Spleen (tissue), 11 donors: ENCODE measurements around the gene MED25. TPM values are rescaled to one million over a fixed set of nuclear protein-coding genes. Genes with fewer than 3 reads are reported as not detected.

ENCODE experiments used
- DNase-seq: peaks from one replicate; pipeline ENCODE4 v3.0.0-alpha.2; 2020
- H3K27ac ChIP-seq, 8 donors: fragments of 200-600 bp; sonication (generic) in 7 of 8; 1 replicate in 4 of 8; 2 replicates in 4 of 8; pipeline versions ENCODE4 v1.5.0 to v1.8.0; 2016 to 2021; ENCODE audit warnings: inconsistent platforms in 4 of 8, mild to moderate bottlenecking in 4 of 8, moderate library complexity in 1 of 8
- H3K27me3 ChIP-seq, 7 donors: fragments of 200-600 bp; sonication (generic) in 6 of 7; replicated peaks in 1 of 7; 1 replicate in 4 of 7; 2 replicates in 3 of 7; pipeline versions ENCODE4 v1.5.0 to v1.8.0; 2016 to 2021; ENCODE audit warnings: inconsistent platforms in 3 of 7, mild to moderate bottlenecking in 1 of 7
- H3K36me3 ChIP-seq, 6 donors: fragments of 200-600 bp; sonication (generic) in 5 of 6; 1 replicate in 4 of 6; 2 replicates in 2 of 6; pipeline versions ENCODE4 v1.5.0 to v1.8.0; 2016 to 2021; ENCODE audit warnings: inconsistent platforms in 2 of 6
- H3K4me1 ChIP-seq, 6 donors: fragments of 200-600 bp; sonication (generic) in 5 of 6; 1 replicate in 3 of 6; 2 replicates in 3 of 6; pipeline versions ENCODE4 v1.5.0 to v1.8.0; 2016 to 2021; ENCODE audit warnings: inconsistent platforms in 3 of 6
- H3K4me3 ChIP-seq, 8 donors: fragments of 200-600 bp; sonication (generic) in 7 of 8; 1 replicate in 4 of 8; 2 replicates in 4 of 8; pipeline versions ENCODE4 v1.5.0 to v1.8.0; 2016 to 2021; ENCODE audit warnings: inconsistent platforms in 4 of 8, mild to moderate bottlenecking in 4 of 8, moderate library complexity in 2 of 8
- H3K9me3 ChIP-seq, 8 donors: fragments of 200-600 bp; sonication (generic) in 7 of 8; 1 replicate in 4 of 8; 2 replicates in 4 of 8; pipeline versions ENCODE4 v1.5.0 to v1.8.0; 2016 to 2021; ENCODE audit warnings: inconsistent platforms in 4 of 8
- CTCF ChIP-seq, 11 experiments: fragments of 200-600 bp in 7 of 11; fragments of 450-650 bp in 4 of 11; sonication (generic) in 4 of 11; IDR thresholded peaks in 8 of 11; conservative IDR thresholded peaks in 3 of 11; 1 replicate in 7 of 11; 2 replicates in 4 of 11; pipeline versions ENCODE4 v1.4.0 to v1.8.0; 2016 to 2021; ENCODE audit warnings: antibody characterized with exemption in 11 of 11, inconsistent platforms in 4 of 11, mild to moderate bottlenecking in 1 of 11
- POLR2A ChIP-seq, 3 donors: fragments of 450-650 bp; IDR thresholded peaks; one replicate each; pipeline ENCODE4 v1.5.1; 2017; ENCODE audit warnings: antibody characterized with exemption in 3 of 3, mild to moderate bottlenecking in 1 of 3
- POLR2AphosphoS5 ChIP-seq, 3 donors: sonication (generic); formaldehyde crosslinking; IDR thresholded peaks; one replicate each; pipeline ENCODE4 v1.5.1; 2017; ENCODE audit warnings: antibody characterized with exemption in 3 of 3
- WGBS, 5 donors: extraction: QIAGEN DNeasy Blood & Tissue Kit in 3 of 5; methylation state at CpG; one replicate each; pipeline versions ENCODE4 v1.1.5 to v1.1.7; 2013 to 2018; 5-methylcytosine and 5-hydroxymethylcytosine counted together
- intact Hi-C: fragments of 100-400 bp; cut with DNase I; formaldehyde crosslinking; loops from one replicate; pipeline ENCODE4 v1.15.0; 2023; ENCODE audit warnings: low total_unique reads
- polyA plus RNA-seq, 3 donors: library from polyadenylated mRNA; stranded (reverse); fragments of 200-250 nt; gene quantifications; one replicate each; pipeline ENCODE4 v1.2.1, GENCODE V29; 2013
- total RNA-seq, 7 donors: library from RNA; depleted of rRNA in 3 of 7; stranded (reverse); fragments of >200 nt in 3 of 7; fragmentation: NEBNext Ultra II Directional in 4 of 7; extraction: Animal tissue kit (Norgen Biotek cat#: 25700) in 4 of 7; gene quantifications; one replicate each; pipeline versions ENCODE4 v1.1.0 to v1.2.1, GENCODE V29; 2016 to 2021
- donor health status: healthy with polysubstance abuse.
- donor health status: DM: no; HTN: no; CAD: no; lungs with moderate emphysema.
- donor health status: DM: no; HTN: no; CAD: no.
- donor health status: Bipolar disorder and iron deficiency.
- donor health status: healthy.
- donor health status: DM: no; HTN: no; CAD: no.
- donor health status: DM: yes; HTN: yes; CAD: no.

MED25 gene
- total and polyA plus RNA-seq, 10 donors, result 26.6 to 61.0 (median 44.9) TPM

GRCh38 chr19:49807904-49808675, 10.0 kb upstream of the MED25 start:
- Histone ChIP-seq H3K36me3 (peaks cover 2 to 48% (median 29%) of the 10 kb centered on the region in 6 donors), H3K4me1 (peaks cover 6 to 60% (median 37%) of the 10 kb centered on the region in 6 donors), H3K27ac (peak overlapping the region in 7 of 8 donors; percentile 27 to 92 (median 86)), H3K4me3 (peak overlapping the region in 5 of 8 donors; percentile 64 to 75 (median 67)), H3K27me3 (no peaks in the 10 kb centered on the region), H3K9me3 (no peaks in the 10 kb centered on the region)
- 80 to 87% (median 85%) methylated on average over 20 of the region's 20 CpGs for WGBS, 5 donors
- peak; percentile 87 for DNase-seq
- TF ChIP-seq CTCF (IDR thresholded peaks at IDR 0.05 in 8 of 11, conservative IDR thresholded peaks at IDR 0.05 in 3 of 11) (no peak), POLR2AphosphoS5 (IDR thresholded peaks at IDR 0.05) (peak in 1 of 3 donors; percentile 11)
- intact Hi-C loops, result no loop called here

- no peaks in the 10 kb centered on the region for H3K9me3 ChIP-seq
- peaks cover 0 to 41% (median 23%) of the 10 kb centered on the region in 6 donors for H3K36me3 ChIP-seq
- 3 to 11% (median 8%) methylated on average over 30 to 31 of the region's 31 CpGs for WGBS, 5 donors
- H3K4me3 ChIP-seq, result peak overlapping the region; percentile 56 to 82 (median 66)
- peaks cover 6 to 62% (median 40%) of the 10 kb centered on the region in 6 donors for H3K4me1 ChIP-seq
- no peaks in the 10 kb centered on the region for H3K27me3 ChIP-seq
- intact Hi-C loops, result no loop called here
- DNase-seq, result peak; percentile 96
- H3K27ac ChIP-seq, result peak overlapping the region; percentile 43 to 92 (median 84)
- TF ChIP-seq POLR2A (IDR thresholded peaks at IDR 0.05) (no peak), POLR2AphosphoS5 (IDR thresholded peaks at IDR 0.05) (peak; percentile 24 to 45 (median 36)), CTCF (IDR thresholded peaks at IDR 0.05 in 8 of 11, conservative IDR thresholded peaks at IDR 0.05 in 3 of 11) (no peak)
Observed at GRCh38 chr19:49808711-49809159, 9.4 kb upstream of the MED25 start.

GRCh38 chr19:49809160-49809940, 8.7 kb upstream of the MED25 start:
- peak; percentile 92 for DNase-seq
- peaks cover 12 to 69% (median 45%) of the 10 kb centered on the region in 6 donors for H3K4me1 ChIP-seq
- no peaks in the 10 kb centered on the region for H3K27me3 ChIP-seq
- 10 to 55% (median 12%) methylated on average over 6 to 50 of the region's 50 CpGs for WGBS, 5 donors
- H3K27ac ChIP-seq, result peak overlapping the region; percentile 43 to 92 (median 84)
- no peaks in the 10 kb centered on the region for H3K9me3 ChIP-seq
- H3K4me3 ChIP-seq, result peak overlapping the region; percentile 56 to 82 (median 66)
- intact Hi-C loops, result no loop called here
- H3K36me3 ChIP-seq, result peaks cover 0 to 35% (median 17%) of the 10 kb centered on the region in 6 donors
- peak in 1 of 3 donors; percentile 27 for TF ChIP-seq POLR2A (IDR thresholded peaks at IDR 0.05)
- peak; percentile 82 to 87 (median 85) for TF ChIP-seq POLR2AphosphoS5 (IDR thresholded peaks at IDR 0.05)
- peak in 6 of 11 experiments; percentile 10 to 34 (median 16) for TF ChIP-seq CTCF (IDR thresholded peaks at IDR 0.05 in 8 of 11, conservative IDR thresholded peaks at IDR 0.05 in 3 of 11)
